ENCODE results near the gene SRXN1. TPM values are rescaled to one million over a fixed set of nuclear protein-coding genes. Genes with fewer than 3 reads are reported as not detected.

The SRXN1 gene
- total and polyA plus RNA-seq, 9 of the 15 experiments (the other 6 are each of a cell fraction or from before 2014, with no cell fraction given), result 6.8 to 36.4 (median 21.6) TPM

GRCh38 chr20:650281-650680, 2.7 kb downstream of the SRXN1 start:
- H3K4me3 ChIP-seq, result no peak overlapping the region
- H4K20me1 ChIP-seq (replicated peaks; ENCODE audit: control insufficient read depth, insufficient read depth, low read length), result no peaks in the 10 kb centered on the region
- DNase-seq (ENCODE audit: extremely low read depth in 1 of 4, low spot score in 3 of 4), result no peak
- H3K27ac ChIP-seq (ENCODE audit: extremely low read depth, low read depth, low read length), result no peak overlapping the region
- H3K79me2 ChIP-seq (ENCODE audit: control insufficient read depth, insufficient read depth, low read length), result peaks cover 49% of the 10 kb centered on the region
- no peak overlapping the region for H3K9ac ChIP-seq (ENCODE audit: insufficient read depth in 1 of 2, low read depth in 2 of 2, low read length in 2 of 2)
- no peak overlapping the region for H3K4me2 ChIP-seq (ENCODE audit: insufficient read depth, low read length)
- ATAC-seq, result no peak
- POLR2A ChIA-PET, result no interaction called here
- FAIRE-seq, result no peak
- no TSS peak for BruUV-seq (replicated peaks)
- H2AFZ ChIP-seq (ENCODE audit: low read depth, low read length), result no peak overlapping the region
- intact Hi-C loops (cut with micrococcal nuclease), result no loop called here
- H3K27me3 ChIP-seq (ENCODE audit: control insufficient read depth in 2 of 2, insufficient read depth in 2 of 2, low read length in 2 of 2), result no peaks in the 10 kb centered on the region
- TF ChIP-seq KDM2B (CRISPR knock-in tag; IDR thresholded peaks at IDR 0.05) (no peak), POLR2AphosphoS2 (IDR thresholded peaks at IDR 0.05; ENCODE audit: low read length) (no peak), ZNF609 (CRISPR knock-in tag; IDR thresholded peaks at IDR 0.05; ENCODE audit: borderline replicate concordance) (no peak), FOSL1 (tag; conservative IDR thresholded peaks at IDR 0.05) (no peak), HDAC6 (IDR thresholded peaks at IDR 0.05; ENCODE audit: low read depth, low read length) (no peak), KAT2B (IDR thresholded peaks at IDR 0.05; ENCODE audit: low read depth, low read length) (no peak), CAMTA2 (CRISPR knock-in tag; conservative IDR thresholded peaks at IDR 0.05) (no peak)
- TF ChIP-seq, protein P1, sequence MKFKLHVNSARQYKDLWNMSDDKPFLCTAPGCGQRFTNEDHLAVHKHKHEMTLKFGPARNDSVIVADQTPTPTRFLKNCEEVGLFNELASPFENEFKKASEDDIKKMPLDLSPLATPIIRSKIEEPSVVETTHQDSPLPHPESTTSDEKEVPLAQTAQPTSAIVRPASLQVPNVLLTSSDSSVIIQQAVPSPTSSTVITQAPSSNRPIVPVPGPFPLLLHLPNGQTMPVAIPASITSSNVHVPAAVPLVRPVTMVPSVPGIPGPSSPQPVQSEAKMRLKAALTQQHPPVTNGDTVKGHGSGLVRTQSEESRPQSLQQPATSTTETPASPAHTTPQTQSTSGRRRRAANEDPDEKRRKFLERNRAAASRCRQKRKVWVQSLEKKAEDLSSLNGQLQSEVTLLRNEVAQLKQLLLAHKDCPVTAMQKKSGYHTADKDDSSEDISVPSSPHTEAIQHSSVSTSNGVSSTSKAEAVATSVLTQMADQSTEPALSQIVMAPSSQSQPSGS (CRISPR knock-in tag; IDR thresholded peaks at IDR 0.05), result no peak
- WGBS (ENCODE audit: insufficient coverage, low coverage, missing lambda C conversion rate), result 74% methylated on average over 5 of the region's 5 CpGs
- in situ Hi-C loops (cut with MboI), result loop anchor here (5.0 kb wide), 1 partner anchor 77 kb away; no protein-coding TSS in a partner anchor
- CTCF ChIA-PET (ENCODE audit: low intra/inter-chr PET ratio), result no interaction called here
- peaks cover 33 to 38% of the 10 kb centered on the region in 2 experiments for H3K4me1 ChIP-seq (replicated peaks in 1 of 2; ENCODE audit: control insufficient read depth in 2 of 2, insufficient read depth in 2 of 2, low read length in 2 of 2)
- H3K9me3 ChIP-seq (replicated peaks; ENCODE audit: control insufficient read depth, insufficient read depth, low read depth, low read length), result no peaks in the 10 kb centered on the region
- peaks cover 44% of the 10 kb centered on the region for H3K36me3 ChIP-seq (ENCODE audit: control insufficient read depth, insufficient read depth, low read length)
- H3K9me1 ChIP-seq (ENCODE audit: control insufficient read depth, insufficient read depth, low read length), result no peaks in the 10 kb centered on the region

Measured in K562 (cell line).